H9 (cell line): ENCODE data around the gene HSD17B7. TPM values are rescaled to one million over a fixed set of nuclear protein-coding genes. Genes with fewer than 3 reads are reported as not detected.

ENCODE experiments used
- DNase-seq: peaks from one replicate; pipeline ENCODE4 v3.0.0-alpha.2; 2017
- H2AFZ ChIP-seq: one replicate; pipeline ENCODE4 v1.6.1; 2013; ENCODE audit warnings: mild to moderate bottlenecking, low read length, control low read depth, moderate library complexity
- H2AK5ac ChIP-seq: 2 replicates; pipeline ENCODE4 v1.6.1; 2013; ENCODE audit warnings: low read length, control low read depth, mixed read lengths; ENCODE audit not compliant: insufficient read length
- H2BK120ac ChIP-seq: one replicate; pipeline ENCODE4 v1.6.1; 2013; ENCODE audit warnings: low read depth, mild to moderate bottlenecking, low read length, control low read depth, inconsistent platforms; ENCODE audit not compliant: poor library complexity, severe bottlenecking
- H2BK12ac ChIP-seq: 2 replicates; pipeline ENCODE4 v1.6.1; 2013; ENCODE audit warnings: low read length, control low read depth, mixed read lengths, low read depth; ENCODE audit not compliant: insufficient read length
- H2BK15ac ChIP-seq: 2 replicates; pipeline ENCODE4 v1.6.1; 2013; ENCODE audit warnings: low read depth, low read length, control low read depth
- H2BK20ac ChIP-seq: one replicate; pipeline ENCODE4 v1.6.1; 2013; ENCODE audit warnings: low read depth, mild to moderate bottlenecking, low read length, control low read depth, inconsistent platforms; ENCODE audit not compliant: poor library complexity, severe bottlenecking
- H2BK5ac ChIP-seq: 2 replicates; pipeline ENCODE4 v1.6.1; 2013; ENCODE audit warnings: low read length, control low read depth, mixed read lengths; ENCODE audit not compliant: insufficient read length
- H3K14ac ChIP-seq: 2 replicates; pipeline ENCODE4 v1.6.1; 2013; ENCODE audit warnings: low read length, control low read depth; ENCODE audit not compliant: insufficient read depth
- H3K18ac ChIP-seq: 2 replicates; pipeline ENCODE4 v1.6.1; 2013; ENCODE audit warnings: low read depth, mild to moderate bottlenecking, mixed read lengths, low read length, control low read depth; ENCODE audit not compliant: insufficient read length
- H3K23ac ChIP-seq: 2 replicates; pipeline ENCODE4 v1.6.1; 2013; ENCODE audit warnings: low read length, control low read depth, mixed read lengths, low read depth; ENCODE audit not compliant: insufficient read length
- H3K23me2 ChIP-seq: 2 replicates; pipeline ENCODE4 v1.6.1; 2013; ENCODE audit warnings: low read depth, mild to moderate bottlenecking, mixed read lengths, low read length, control low read depth; ENCODE audit not compliant: insufficient read length, poor library complexity, severe bottlenecking
- H3K27ac ChIP-seq: 2 replicates; pipeline ENCODE4 v1.5.1; 2013; ENCODE audit warnings: low read length, control low read depth, mixed read lengths, low read depth; ENCODE audit not compliant: insufficient read length
- H3K27me3 ChIP-seq: 2 replicates; pipeline ENCODE4 v1.6.1; 2013; ENCODE audit warnings: low read length, control low read depth, inconsistent platforms; ENCODE audit not compliant: insufficient read depth
- H3K4ac ChIP-seq: 2 replicates; pipeline ENCODE4 v1.6.1; 2013; ENCODE audit warnings: low read depth, mild to moderate bottlenecking, control low read depth, inconsistent platforms, low read length, moderate library complexity
- H3K4me1 ChIP-seq: 2 replicates; pipeline ENCODE4 v1.6.1; 2013; ENCODE audit warnings: low read length, control low read depth, inconsistent platforms; ENCODE audit not compliant: insufficient read depth
- H3K4me2 ChIP-seq: 2 replicates; pipeline ENCODE4 v1.6.1; 2013; ENCODE audit warnings: low read length, control low read depth, mixed read lengths; ENCODE audit not compliant: insufficient read length, insufficient read depth
- H3K56ac ChIP-seq: 2 replicates; pipeline ENCODE4 v1.6.1; 2013; ENCODE audit warnings: low read depth, mild to moderate bottlenecking, mixed read lengths, low read length, control low read depth; ENCODE audit not compliant: insufficient read length
- H3K79me1 ChIP-seq: 2 replicates; pipeline ENCODE4 v1.6.1; 2013; ENCODE audit warnings: low read depth, mild to moderate bottlenecking, moderate library complexity, low read length, control low read depth, inconsistent platforms; ENCODE audit not compliant: insufficient read depth, poor library complexity, severe bottlenecking
- H3K79me2 ChIP-seq: 2 replicates; pipeline ENCODE4 v1.6.1; 2013; ENCODE audit warnings: low read length, control low read depth, inconsistent platforms; ENCODE audit not compliant: insufficient read depth
- H3K9ac ChIP-seq: 2 replicates; pipeline ENCODE4 v1.6.1; 2013; ENCODE audit warnings: low read length, control low read depth, mixed read lengths; ENCODE audit not compliant: insufficient read length; ENCODE audit errors: extremely low read depth
- H3K9me3 ChIP-seq: one replicate; pipeline ENCODE4 v1.6.1; 2013; ENCODE audit warnings: low read depth, low read length, inconsistent platforms; ENCODE audit not compliant: control insufficient read depth
- H3T11ph ChIP-seq: one replicate; pipeline ENCODE4 v1.6.1; 2013; ENCODE audit warnings: mild to moderate bottlenecking, low read length, control low read depth, inconsistent platforms
- H4K20me1 ChIP-seq: one replicate; pipeline ENCODE4 v1.6.1; 2013; ENCODE audit not compliant: control insufficient read depth, insufficient read length, insufficient read depth
- H4K5ac ChIP-seq: 2 replicates; pipeline ENCODE4 v1.6.1; 2013; ENCODE audit warnings: low read depth, mild to moderate bottlenecking, mixed read lengths, low read length, control low read depth; ENCODE audit not compliant: insufficient read length
- H4K8ac ChIP-seq: replicated peaks from 2 replicates; pipeline ENCODE4 v1.6.1; 2013; ENCODE audit warnings: low read length, control low read depth, mixed read lengths, low read depth; ENCODE audit not compliant: insufficient read length
- H4K91ac ChIP-seq: 2 replicates; pipeline ENCODE4 v1.6.1; 2013; ENCODE audit warnings: low read depth, mild to moderate bottlenecking, moderate library complexity, mixed read lengths, low read length, control low read depth; ENCODE audit not compliant: insufficient read length
- H3K27ac Mint-ChIP-seq, 3 experiments: 2 replicates in 2 of 3; 3 replicates in 1 of 3; pipeline ENCODE4 v1.8.0; 2020 to 2021; ENCODE audit warnings: mixed read lengths in 3 of 3, mild to moderate bottlenecking in 1 of 3, moderate library complexity in 1 of 3
- H3K27me3 Mint-ChIP-seq: 2 replicates; pipeline ENCODE4 v1.8.0; 2021; ENCODE audit warnings: low read depth, mild to moderate bottlenecking, moderate library complexity, mixed read lengths
- H3K36me3 Mint-ChIP-seq, 3 experiments: 2 replicates in 2 of 3; 3 replicates in 1 of 3; pipeline ENCODE4 v1.8.0; 2020 to 2021; ENCODE audit warnings: low read depth in 3 of 3, mixed read lengths in 3 of 3; ENCODE audit not compliant: insufficient read depth in 1 of 3
- H3K4me1 Mint-ChIP-seq, 2 experiments: 2 replicates each; pipeline ENCODE4 v1.8.0; 2020; ENCODE audit warnings: mixed read lengths in 2 of 2
- H3K4me3 Mint-ChIP-seq, 2 experiments: 2 replicates in 1 of 2; 3 replicates in 1 of 2; pipeline ENCODE4 v1.8.0; 2020 to 2021; ENCODE audit warnings: mild to moderate bottlenecking in 2 of 2, mixed read lengths in 2 of 2, moderate library complexity in 1 of 2
- H3K9me3 Mint-ChIP-seq, 2 experiments: 2 replicates in 1 of 2; 3 replicates in 1 of 2; pipeline ENCODE4 v1.8.0; 2020; ENCODE audit warnings: mild to moderate bottlenecking in 2 of 2, mixed read lengths in 2 of 2, moderate library complexity in 1 of 2
- CTCF ChIP-seq: fragments of 200-600 bp; sonication (generic); conservative IDR thresholded peaks from 3 replicates; pipeline ENCODE4 v1.8.0; 2021; ENCODE audit warnings: antibody characterized with exemption, mild to moderate bottlenecking
- WGBS: extraction: QIAGEN DNeasy Blood & Tissue Kit; methylation state at CpG from one replicate; pipeline ENCODE4 v1.1.7; 2013; ENCODE audit warnings: missing lambda C conversion rate, low lambda C conversion rate, mixed read lengths; ENCODE audit not compliant: insufficient read length; ENCODE audit errors: extremely low coverage; 5-methylcytosine and 5-hydroxymethylcytosine counted together
- total RNA-seq: library from RNA; stranded (reverse); gene quantifications from 2 replicates; pipeline ENCODE4 v1.2.1, GENCODE V29; 2021

Gene HSD17B7
- total RNA-seq, 1 experiment from 2014 or later: 26.2 TPM

DNA sequence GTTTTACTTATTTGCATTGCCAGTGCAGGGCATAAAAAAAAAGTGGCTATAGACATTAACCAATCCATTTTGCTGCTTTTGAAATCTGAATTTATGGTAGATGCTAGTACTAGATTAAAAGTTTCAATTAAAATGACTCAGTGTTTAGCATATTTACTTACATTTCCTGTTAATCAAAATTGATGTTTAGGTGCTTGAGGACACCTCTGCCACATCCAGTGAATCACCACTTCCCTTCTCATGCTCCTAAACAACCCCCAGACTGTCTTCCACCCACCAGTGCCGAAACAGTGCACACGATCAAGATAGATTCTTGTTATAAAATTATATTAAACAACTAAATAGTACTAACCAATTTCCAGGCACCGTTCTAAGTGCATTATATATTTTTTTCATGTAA lies 32.7 kb downstream of the HSD17B7 start:
- no peaks in the 10 kb centered on the region for H3K9me3 Mint-ChIP-seq
- H2BK5ac ChIP-seq: no peak overlapping the region
- H3K4me1 Mint-ChIP-seq: peaks cover 18 to 21% of the 10 kb centered on the region in 2 experiments
- H4K5ac ChIP-seq: no peak overlapping the region
- no peaks in the 10 kb centered on the region for H3K36me3 Mint-ChIP-seq
- H2AK5ac ChIP-seq: no peak overlapping the region
- H3K9me3 ChIP-seq: no peaks in the 10 kb centered on the region
- no peak overlapping the region for H2AFZ ChIP-seq
- H3K4me2 ChIP-seq: peak overlapping the region; percentile 79
- H3K23ac ChIP-seq: no peak overlapping the region
- DNase-seq: no peak
- no peak for TF ChIP-seq CTCF
- no peak overlapping the region for H2BK12ac ChIP-seq
- H3K18ac ChIP-seq: no peak overlapping the region
- H3K27me3 ChIP-seq: no peaks in the 10 kb centered on the region
- no peak overlapping the region for H3K9ac ChIP-seq
- no peaks in the 10 kb centered on the region for H3K4me1 ChIP-seq
- no peak overlapping the region for H3T11ph ChIP-seq
- no peaks in the 10 kb centered on the region for H3K79me2 ChIP-seq
- H3K56ac ChIP-seq: no peak overlapping the region
- WGBS: no CpG with 5 or more reads among the region's 3 CpGs
- no peak overlapping the region for H3K27ac ChIP-seq
- H3K23me2 ChIP-seq: peaks cover 8% of the 10 kb centered on the region
- peaks cover 3% of the 10 kb centered on the region for H3K27me3 Mint-ChIP-seq
- H2BK120ac ChIP-seq: no peak overlapping the region
- no peaks in the 10 kb centered on the region for H4K20me1 ChIP-seq
- no peak overlapping the region for H3K27ac Mint-ChIP-seq
- no peak overlapping the region for H4K8ac ChIP-seq
- H3K79me1 ChIP-seq: no peaks in the 10 kb centered on the region
- H3K4ac ChIP-seq: no peak overlapping the region
- H4K91ac ChIP-seq: no peak overlapping the region
- H3K4me3 Mint-ChIP-seq: no peak overlapping the region; a peak in 3 of 5 replicates
- no peak overlapping the region for H2BK20ac ChIP-seq
- H3K14ac ChIP-seq: no peak overlapping the region
- no peak overlapping the region for H2BK15ac ChIP-seq
